ENCODE measurements around the gene RIMOC1. TPM values are rescaled to one million over a fixed set of nuclear protein-coding genes. Genes with fewer than 3 reads are reported as not detected.
A peak's percentile ranks its signal among the peaks of the same experiment; 100 is the strongest.

RIMOC1 gene
- total and polyA plus RNA-seq, 2 of the 8 experiments (the other 6 are each of a cell fraction or from before 2014, with no cell fraction given), result 20.6 to 35.1 TPM

DNA sequence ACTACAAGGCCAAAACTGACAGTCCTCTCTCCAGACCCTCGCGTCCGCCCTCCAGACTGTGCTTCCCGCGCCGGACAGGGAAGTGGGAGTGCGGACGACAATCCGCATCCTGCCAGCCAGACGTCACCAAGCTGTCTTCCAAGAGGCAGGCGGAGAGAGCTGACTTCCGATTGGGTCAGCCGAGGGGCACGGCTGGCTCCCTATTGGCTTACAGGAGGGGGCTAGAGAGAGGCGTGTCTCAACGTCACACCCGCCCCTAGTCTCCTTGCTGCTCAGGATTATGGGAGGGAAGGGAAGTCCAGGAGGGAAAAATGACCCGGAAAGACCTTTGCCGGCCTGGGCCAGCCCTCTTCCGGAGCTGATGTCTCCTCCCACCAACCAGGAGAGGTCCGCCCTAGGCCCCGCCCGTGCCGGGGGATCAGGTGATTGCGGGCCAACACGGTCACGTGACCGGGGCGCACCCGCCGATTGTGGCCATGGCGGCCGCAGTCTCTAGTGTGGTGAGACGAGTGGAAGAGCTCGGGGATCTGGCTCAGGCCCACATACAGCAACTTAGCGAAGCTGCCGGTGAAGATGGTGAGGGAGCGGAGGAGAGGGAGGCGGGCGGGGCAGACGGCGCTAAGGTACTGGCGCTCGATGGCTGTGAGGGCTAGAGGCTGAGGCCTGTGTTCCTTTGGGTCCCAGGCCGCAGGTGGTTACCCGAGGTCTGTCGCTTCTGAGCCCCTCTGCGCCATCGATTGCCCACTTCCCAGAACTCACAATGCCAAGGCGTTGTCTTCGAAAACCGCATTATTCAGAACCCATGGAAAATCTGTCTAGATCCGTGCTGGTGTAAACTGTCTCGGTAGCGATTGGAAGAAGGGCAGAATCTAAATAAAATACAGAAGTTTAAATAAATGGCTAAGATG lies at the start of gene RIMOC1 (continued):
- TF ChIP-seq, protein P1, sequence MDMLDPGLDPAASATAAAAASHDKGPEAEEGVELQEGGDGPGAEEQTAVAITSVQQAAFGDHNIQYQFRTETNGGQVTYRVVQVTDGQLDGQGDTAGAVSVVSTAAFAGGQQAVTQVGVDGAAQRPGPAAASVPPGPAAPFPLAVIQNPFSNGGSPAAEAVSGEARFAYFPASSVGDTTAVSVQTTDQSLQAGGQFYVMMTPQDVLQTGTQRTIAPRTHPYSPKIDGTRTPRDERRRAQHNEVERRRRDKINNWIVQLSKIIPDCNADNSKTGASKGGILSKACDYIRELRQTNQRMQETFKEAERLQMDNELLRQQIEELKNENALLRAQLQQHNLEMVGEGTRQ (IDR thresholded peaks at IDR 0.05; ENCODE audit: low read length), result peak; percentile 98
- TF ChIP-seq CREB1 (IDR thresholded peaks at IDR 0.05) (peak; percentile 90), POLR2AphosphoS5 (IDR thresholded peaks at IDR 0.05; ENCODE audit: low read depth, low read length) (peak; percentile 86), GTF2F1 (IDR thresholded peaks at IDR 0.05; ENCODE audit: borderline replicate concordance, low read depth, low read length) (peak; percentile 76), ASH2L (IDR thresholded peaks at IDR 0.05; ENCODE audit: low read length) (peak; percentile 53), CHD1 (IDR thresholded peaks at IDR 0.05; ENCODE audit: low read depth, low read length) (no peak), CBX8 (IDR thresholded peaks at IDR 0.05; ENCODE audit: borderline replicate concordance, low read depth, low read length) (no peak), NRF1 (IDR thresholded peaks at IDR 0.05; ENCODE audit: low read depth, low read length) (no peak), SAP30 (IDR thresholded peaks at IDR 0.05; ENCODE audit: insufficient read depth, insufficient replicate concordance, low read length) (peak; percentile 65), GABPA (IDR thresholded peaks at IDR 0.05; ENCODE audit: borderline replicate concordance, insufficient read depth, low read length) (no peak), YY1 (IDR thresholded peaks at IDR 0.05; ENCODE audit: low read depth, low read length) (peak; percentile 95), JUND (IDR thresholded peaks at IDR 0.05; ENCODE audit: low read length) (peak; percentile 13; the same call in 1 of the 2 replicates), SRF (IDR thresholded peaks at IDR 0.05; ENCODE audit: low read depth, low read length) (peak; percentile 66), CHD2 (IDR thresholded peaks at IDR 0.05; ENCODE audit: low read length) (0 out of 2 replicates have a peak, but pooled peaks have one; percentile 7), RFX5 (IDR thresholded peaks at IDR 0.05; ENCODE audit: borderline replicate concordance, low read depth, low read length) (no peak), SP4 (IDR thresholded peaks at IDR 0.05; ENCODE audit: low read length) (peak; percentile 98), SIX5 (IDR thresholded peaks at IDR 0.05; ENCODE audit: low read depth, low read length) (no peak), TBP (IDR thresholded peaks at IDR 0.05; ENCODE audit: low read depth, low read length) (peak; percentile 83), MAX (IDR thresholded peaks at IDR 0.05) (peak; percentile 55; the same call in 1 of the 2 replicates), HDAC2 (IDR thresholded peaks at IDR 0.05; ENCODE audit: borderline replicate concordance in 1 of 2, low read depth in 2 of 2, low read length in 2 of 2) (peak; percentile 25 to 81; a peak in 1 of 4 replicates), TAF1 (IDR thresholded peaks at IDR 0.05; ENCODE audit: low read depth, low read length) (peak; percentile 97)
- TF ChIP-seq, protein P2, sequence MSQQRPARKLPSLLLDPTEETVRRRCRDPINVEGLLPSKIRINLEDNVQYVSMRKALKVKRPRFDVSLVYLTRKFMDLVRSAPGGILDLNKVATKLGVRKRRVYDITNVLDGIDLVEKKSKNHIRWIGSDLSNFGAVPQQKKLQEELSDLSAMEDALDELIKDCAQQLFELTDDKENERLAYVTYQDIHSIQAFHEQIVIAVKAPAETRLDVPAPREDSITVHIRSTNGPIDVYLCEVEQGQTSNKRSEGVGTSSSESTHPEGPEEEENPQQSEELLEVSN (IDR thresholded peaks at IDR 0.05), result peak; percentile 91

Data from H1 (cell line).